ENCODE data around the gene LZTFL1.

DNA sequence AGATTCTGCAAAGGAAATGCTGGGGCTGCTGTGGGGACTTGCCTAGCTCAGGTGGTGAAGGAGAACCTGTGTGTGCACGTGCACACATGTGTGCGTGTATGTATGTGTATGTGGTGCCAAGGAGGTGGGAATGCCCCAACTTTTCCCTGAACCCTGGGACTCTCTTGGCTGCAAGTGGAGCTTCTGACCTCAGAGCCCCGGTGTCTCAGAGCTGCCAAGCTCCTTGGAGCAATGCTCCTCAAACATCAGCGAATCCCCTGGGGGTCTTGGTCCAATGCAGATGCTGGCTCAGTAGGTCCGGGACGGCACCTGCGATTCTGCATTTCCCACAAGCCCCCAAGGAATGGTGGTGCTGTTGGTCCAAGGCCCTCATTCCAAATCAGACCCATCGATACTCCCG, 39.8 kb downstream of the LZTFL1 start:
- TF ChIP-seq, protein P1, sequence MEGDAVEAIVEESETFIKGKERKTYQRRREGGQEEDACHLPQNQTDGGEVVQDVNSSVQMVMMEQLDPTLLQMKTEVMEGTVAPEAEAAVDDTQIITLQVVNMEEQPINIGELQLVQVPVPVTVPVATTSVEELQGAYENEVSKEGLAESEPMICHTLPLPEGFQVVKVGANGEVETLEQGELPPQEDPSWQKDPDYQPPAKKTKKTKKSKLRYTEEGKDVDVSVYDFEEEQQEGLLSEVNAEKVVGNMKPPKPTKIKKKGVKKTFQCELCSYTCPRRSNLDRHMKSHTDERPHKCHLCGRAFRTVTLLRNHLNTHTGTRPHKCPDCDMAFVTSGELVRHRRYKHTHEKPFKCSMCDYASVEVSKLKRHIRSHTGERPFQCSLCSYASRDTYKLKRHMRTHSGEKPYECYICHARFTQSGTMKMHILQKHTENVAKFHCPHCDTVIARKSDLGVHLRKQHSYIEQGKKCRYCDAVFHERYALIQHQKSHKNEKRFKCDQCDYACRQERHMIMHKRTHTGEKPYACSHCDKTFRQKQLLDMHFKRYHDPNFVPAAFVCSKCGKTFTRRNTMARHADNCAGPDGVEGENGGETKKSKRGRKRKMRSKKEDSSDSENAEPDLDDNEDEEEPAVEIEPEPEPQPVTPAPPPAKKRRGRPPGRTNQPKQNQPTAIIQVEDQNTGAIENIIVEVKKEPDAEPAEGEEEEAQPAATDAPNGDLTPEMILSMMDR (IDR thresholded peaks at IDR 0.05; ENCODE audit: low read depth, low read length, missing input control) = no peak
- no peak for TF ChIP-seq NR2F2 (IDR thresholded peaks at IDR 0.05)
- TF ChIP-seq YY1 (IDR thresholded peaks at IDR 0.05) = no peak
- TF ChIP-seq, protein P2, sequence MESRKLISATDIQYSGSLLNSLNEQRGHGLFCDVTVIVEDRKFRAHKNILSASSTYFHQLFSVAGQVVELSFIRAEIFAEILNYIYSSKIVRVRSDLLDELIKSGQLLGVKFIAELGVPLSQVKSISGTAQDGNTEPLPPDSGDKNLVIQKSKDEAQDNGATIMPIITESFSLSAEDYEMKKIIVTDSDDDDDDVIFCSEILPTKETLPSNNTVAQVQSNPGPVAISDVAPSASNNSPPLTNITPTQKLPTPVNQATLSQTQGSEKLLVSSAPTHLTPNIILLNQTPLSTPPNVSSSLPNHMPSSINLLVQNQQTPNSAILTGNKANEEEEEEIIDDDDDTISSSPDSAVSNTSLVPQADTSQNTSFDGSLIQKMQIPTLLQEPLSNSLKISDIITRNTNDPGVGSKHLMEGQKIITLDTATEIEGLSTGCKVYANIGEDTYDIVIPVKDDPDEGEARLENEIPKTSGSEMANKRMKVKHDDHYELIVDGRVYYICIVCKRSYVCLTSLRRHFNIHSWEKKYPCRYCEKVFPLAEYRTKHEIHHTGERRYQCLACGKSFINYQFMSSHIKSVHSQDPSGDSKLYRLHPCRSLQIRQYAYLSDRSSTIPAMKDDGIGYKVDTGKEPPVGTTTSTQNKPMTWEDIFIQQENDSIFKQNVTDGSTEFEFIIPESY (IDR thresholded peaks at IDR 0.05) = no peak
